ENCODE results near the gene NOC3L.

DNA sequence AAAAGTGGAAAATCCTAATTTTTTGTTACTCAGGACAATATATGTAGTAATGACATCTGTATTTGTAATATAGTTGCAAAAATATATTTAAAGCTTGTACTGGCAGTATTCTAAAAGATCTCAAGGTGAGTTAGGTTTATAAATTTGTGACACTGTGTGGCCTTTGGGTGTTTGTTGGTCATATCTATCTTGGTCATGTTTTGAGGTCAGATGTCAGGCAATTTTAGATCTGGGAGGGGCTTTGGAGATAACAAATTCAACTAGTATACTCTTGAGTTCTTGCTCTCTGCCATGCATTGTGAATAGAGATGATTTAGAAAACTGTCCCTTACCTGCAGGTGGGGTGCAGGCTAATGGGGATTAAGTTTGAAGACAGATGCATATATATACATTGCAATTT is 42.7 kb upstream of the NOC3L start:
- TF ChIP-seq, protein P1, sequence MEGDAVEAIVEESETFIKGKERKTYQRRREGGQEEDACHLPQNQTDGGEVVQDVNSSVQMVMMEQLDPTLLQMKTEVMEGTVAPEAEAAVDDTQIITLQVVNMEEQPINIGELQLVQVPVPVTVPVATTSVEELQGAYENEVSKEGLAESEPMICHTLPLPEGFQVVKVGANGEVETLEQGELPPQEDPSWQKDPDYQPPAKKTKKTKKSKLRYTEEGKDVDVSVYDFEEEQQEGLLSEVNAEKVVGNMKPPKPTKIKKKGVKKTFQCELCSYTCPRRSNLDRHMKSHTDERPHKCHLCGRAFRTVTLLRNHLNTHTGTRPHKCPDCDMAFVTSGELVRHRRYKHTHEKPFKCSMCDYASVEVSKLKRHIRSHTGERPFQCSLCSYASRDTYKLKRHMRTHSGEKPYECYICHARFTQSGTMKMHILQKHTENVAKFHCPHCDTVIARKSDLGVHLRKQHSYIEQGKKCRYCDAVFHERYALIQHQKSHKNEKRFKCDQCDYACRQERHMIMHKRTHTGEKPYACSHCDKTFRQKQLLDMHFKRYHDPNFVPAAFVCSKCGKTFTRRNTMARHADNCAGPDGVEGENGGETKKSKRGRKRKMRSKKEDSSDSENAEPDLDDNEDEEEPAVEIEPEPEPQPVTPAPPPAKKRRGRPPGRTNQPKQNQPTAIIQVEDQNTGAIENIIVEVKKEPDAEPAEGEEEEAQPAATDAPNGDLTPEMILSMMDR (conservative IDR thresholded peaks at IDR 0.05; ENCODE audit: low read length): no peak
- TF ChIP-seq EZH2phosphoT487 (IDR thresholded peaks at IDR 0.05; ENCODE audit: borderline replicate concordance, low read depth, low read length): no peak
